NCI-H2081 treated with DMSO at 0.1 percent for 48 hours (cell line): Measurements from ENCODE around the gene IL11.
"Not testable (repeated sequence)": the region's sequence is repeated elsewhere in the genome, so short reads cannot be mapped to it uniquely, and the experiment has no call there.

ENCODE experiments used
- DNase-seq: peaks from one replicate; lab custom pipeline; 2025; lab: John Stamatoyannopoulos, UW

The IL11 gene

DNA sequence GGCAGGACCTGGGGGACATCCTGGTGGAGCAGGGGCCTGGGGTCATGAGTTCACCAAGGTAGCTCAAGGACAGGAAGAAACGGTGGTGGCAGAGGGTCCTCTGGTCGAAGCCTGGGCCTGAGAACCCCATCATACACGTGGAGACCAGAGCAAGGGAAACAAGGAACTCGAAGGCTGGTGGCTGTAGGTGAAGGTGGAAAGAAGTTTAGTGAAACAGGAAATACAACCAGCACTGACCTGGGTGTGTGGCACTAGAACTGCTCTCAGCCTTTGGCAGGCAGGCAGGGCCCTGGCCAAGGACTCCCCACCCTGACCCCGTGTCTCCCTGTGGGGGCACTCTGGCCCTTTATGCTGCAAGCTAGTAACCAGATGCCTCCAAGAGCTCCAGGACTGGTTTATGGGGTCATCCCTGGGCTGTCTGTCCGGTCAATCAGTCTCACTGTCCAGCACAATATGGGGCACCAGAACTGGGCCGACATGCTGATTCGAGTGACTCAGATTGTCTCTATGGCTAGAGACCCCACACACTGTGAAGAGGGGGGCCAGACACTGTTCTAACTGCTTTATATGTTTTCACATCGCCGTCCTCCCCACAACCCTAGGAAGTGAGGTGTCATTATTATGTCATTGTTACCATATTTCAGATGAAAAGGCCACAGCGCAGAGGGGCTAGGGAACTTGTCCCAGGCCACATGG lies 19.5 kb downstream of the IL11 start:
- no peak for DNase-seq

DNA sequence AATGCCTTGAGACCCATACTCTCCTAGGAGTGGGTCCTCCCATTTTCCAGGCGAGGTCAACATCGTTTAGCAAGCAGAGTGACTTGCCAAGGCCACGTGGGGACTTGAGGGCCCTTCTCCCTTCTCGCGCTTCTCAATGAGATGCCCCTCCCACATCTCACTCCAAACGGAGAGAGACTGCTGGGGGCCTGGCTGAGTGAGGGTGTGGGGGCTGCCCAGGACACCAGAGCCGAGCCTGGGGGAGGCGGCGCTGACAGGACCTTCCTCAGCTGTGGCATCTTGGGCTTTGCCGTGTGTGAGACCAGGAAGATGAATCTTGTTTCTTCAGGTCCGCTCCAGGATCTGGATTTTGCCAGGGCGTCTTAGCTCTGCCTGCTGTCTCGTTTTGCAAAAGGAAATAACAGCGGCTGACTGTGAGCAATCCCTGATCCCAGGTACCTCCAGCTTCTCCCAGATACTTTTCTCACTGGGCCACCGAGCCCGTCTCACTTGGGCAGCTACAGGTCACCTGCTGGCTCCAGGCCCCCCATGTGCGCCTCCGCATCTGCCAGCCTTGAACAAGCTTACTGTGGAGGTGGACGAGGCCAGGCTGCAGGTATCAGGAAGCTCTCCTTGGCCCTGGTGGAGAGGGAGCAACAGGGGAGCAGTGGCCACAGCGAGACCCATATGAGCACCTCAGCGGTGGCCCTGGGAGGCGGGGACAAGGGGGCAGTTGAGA lies 21.8 kb downstream of the IL11 start:
- DNase-seq, result no peak

DNA sequence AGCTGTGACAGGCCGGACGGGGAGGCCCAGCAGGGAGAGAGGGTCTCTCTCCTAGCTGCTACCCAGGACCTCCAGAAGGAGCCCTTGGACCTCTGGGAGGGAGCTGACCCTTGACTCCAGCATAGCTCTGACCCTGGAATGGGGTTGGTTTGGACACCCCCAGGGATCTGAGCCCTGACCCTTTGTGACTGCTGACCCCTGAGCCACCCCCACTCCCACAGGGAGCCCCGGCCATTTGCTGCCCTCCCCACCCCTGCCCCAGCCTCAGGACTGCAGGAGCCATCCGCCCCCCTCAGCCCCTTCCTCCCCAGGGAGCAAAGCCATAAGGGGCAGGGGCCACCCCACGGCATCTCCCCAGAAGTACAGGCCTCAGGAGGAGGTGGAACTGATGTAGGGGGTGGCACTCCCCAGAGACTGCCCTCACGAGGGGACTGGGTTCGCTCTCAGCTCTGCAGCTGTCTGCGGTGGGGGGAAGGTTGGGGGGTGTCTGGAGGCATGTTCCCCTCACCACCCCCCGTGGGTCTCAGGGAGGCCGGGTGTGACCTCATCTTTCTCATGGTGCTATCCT lies 22.7 kb downstream of the IL11 start:
- DNase-seq, result no peak

DNA sequence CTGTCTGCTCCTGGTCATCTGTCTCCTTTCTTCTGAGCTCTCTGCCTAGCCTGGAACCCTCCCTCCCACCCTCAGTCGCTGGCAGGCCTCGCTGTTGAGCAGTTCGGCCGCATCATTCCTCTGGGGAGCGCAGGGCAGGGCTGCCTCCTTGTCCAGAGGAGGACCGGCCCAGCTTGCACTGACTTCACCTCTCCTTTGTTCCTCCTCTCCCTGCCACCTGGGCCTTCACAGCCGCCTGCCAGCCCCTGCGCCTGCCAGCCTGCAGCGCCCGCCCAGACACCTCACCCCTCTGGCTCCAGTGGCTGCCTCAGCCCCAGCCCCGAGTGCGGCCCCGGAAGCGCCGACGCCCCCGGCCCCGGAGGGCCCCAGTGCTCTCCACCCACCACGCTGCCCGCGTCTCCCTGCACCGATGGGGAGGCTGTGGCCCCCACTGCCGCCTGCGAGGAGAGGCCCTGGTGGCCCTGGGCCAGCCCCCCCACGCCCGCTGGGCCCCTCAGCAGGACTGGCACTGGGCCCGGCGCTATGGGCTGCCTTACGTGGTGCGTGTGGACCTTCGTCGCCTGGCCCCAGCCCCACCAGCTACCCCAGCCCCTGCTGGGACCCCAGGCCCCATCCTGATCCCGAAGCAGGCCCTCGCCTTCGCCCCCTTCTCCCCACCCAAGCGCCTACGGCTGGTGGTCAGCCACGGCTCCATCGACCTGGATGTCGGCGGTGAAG lies 23.4 kb downstream of the IL11 start:
- DNase-seq, result no peak

DNA sequence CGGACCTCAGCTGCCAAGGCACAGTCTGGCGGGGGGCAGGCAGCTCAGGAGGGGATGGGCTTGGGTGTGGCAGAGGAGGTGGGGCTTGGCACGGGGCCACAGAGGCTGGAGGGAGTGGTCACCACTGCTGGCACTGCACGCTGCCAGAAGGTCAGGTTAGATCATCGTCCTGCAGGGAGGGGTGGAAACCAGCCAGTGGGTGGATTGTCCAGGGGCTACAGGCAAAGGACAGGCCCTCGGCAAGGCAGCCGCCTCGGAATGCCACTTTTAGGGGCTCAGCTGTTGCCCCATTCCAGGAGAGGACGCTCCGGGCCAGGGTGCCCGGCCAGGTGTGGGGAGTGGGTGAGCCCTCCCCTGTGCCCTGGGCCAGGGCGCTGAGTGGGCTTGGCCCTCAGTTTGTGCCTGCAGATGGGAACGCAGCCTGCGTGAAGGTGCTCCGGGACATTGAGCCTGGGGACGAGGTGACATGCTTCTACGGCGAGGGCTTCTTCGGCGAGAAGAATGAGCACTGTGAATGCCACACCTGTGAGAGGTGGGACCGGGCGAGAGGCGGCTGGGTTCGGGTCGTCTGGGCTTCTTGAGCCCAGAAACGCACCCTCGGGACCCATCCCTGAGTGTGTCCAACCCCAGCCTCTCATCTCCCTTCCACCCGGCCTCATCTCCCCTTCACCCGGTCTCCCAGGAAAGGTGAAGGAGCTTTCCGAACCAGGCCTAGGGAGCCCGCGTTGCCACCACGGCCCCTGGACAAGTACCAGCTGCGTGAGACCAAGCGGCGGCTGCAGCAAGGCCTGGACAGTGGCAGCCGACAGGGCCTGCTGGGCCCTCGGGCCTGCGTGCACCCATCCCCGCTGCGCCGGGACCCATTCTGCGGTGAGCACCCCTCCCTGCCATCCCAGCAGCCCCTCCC lies 24.2 kb downstream of the IL11 start:
- DNase-seq, result no peak

DNA sequence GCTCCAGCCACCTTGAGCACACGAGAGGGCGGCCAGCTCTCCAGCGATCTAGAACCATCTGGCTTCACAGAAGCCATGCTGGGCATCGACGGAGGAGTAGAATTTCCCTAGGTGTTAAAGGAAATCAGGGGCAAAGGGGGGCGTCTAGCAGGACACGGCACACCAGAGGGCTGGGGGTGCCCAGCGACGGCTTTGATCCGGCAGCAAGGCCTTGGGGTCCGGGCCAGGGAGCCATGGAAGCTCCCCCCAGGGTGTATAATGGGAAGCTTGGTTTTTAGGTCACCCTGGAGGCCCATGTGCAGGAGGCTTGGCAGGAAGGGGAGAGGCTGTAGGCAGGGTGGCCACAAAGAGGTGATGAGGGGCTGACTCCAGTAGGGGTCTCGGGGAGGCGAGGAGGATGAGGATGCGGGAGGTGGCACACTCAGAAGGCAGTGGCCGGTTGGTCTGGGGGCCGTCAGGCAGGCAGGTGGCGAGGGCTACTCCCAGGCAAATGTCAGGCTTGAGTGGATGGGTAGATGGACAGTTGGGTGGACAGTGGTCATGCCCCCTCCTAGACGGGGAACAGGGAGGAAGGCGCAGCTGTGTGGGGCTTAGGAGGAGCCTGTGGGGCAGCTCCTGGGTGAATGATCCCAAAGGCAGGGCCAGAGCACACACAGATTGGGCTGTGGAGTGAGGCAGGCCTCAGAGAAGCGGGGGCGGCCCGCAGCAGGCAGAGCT lies 25.0 kb downstream of the IL11 start:
- no peak for DNase-seq

DNA sequence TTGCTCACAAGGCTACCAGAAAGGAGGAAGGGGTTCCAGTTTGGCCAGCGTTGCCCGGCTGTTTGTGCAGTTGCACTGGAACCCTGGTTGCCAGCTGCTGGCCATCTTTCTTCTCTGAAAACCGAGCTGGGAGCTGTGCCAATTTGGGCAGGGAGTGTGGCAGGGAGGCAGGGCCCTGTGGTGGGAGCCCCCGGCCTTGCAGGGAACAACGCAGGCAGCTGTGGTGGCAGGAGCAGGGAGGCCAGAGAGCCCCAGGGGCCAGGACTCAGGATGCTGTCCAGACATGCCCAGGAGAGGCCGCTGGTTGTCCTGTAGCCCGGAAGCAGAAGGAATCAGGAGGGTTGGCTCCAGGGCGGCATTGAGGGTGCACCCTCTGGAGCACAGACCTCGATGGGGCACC lies 25.8 kb downstream of the IL11 start:
- DNase-seq, result no peak

DNA sequence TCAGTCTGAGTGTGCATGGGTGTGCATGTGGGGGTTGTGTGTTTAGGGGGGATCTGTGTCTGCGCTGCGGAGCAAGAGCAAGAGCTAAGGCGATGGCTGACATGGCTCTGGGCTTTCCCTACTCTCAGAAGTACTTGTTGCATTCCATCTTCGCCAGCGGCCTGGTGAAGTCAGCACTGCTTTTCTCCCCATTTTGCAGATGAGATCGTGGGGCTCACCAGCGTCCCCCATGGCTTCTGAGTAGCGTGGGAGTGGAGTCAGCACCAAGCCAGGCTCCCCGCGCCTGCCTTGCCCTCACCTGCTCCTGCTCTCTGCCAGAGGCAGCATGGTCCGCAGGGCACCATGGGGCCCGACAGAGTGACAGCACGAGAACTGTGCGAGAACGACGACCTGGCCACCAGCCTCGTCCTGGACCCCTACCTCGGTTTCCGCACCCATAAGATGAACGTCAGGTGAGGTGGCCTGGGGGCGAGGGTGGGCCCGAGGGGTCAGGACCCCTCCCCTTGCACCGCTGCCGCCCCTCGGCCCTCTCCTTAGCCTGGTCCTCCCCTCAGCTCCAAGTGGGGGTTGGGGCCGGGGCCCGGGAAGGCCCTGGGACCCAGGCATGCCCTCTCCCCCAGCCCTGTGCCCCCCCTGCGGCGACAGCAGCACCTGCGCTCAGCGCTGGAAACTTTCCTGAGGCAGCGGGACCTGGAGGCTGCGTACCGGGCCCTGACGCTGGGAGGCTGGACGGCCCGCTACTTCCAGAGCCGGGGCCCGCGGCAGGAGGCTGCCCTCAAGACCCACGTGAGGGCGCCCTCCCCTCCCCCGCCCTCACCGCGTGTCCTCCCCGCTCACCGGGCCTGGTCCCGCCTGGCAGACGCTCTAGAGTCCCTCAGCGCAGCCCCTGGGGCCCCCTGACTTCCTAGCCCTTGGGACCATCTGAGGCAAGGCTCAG lies 28.4 kb downstream of the IL11 start:
- no peak for DNase-seq

DNA sequence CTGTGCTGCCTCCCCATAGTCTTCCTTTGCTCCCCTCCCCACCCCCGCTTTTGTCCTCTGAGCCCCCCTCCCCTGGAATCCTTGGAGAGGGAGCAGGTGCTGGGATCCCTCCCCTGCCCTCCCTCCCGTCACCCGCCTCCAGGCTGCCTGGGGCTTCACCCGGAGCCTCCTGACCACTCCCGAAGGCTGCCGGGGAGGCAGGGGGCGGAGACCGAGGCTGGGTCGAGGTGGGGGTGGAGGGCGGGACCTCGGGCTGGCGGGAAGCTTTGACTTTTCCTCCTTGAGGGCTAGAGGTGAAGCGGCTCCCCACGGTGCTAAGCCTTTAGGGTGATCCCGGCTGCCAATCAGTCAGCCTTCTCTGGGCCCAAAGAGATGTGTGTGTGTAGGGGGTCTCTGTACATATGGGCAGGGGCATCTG lies 29.1 kb downstream of the IL11 start:
- DNase-seq, result peak; percentile 19

DNA sequence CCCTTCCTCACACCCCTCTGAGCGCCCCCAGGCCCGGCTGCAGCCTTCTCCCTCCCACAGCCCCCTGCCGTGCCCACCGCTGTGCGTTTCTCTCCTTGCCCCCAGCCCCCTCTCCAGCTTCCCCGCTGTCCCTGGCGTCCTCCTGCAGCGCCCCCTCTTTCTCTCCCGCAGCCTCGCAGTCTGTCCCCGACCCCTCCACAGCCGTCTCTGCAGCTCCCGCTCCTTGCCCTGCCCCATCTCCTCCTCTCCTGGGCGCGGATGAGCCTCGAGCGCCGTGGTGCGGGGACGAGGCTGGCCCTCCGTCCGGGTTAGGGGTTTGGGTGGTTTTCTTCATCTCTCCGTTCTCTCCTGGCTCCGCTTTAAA lies 29.5 kb downstream of the IL11 start:
- DNase-seq, result no peak

DNA sequence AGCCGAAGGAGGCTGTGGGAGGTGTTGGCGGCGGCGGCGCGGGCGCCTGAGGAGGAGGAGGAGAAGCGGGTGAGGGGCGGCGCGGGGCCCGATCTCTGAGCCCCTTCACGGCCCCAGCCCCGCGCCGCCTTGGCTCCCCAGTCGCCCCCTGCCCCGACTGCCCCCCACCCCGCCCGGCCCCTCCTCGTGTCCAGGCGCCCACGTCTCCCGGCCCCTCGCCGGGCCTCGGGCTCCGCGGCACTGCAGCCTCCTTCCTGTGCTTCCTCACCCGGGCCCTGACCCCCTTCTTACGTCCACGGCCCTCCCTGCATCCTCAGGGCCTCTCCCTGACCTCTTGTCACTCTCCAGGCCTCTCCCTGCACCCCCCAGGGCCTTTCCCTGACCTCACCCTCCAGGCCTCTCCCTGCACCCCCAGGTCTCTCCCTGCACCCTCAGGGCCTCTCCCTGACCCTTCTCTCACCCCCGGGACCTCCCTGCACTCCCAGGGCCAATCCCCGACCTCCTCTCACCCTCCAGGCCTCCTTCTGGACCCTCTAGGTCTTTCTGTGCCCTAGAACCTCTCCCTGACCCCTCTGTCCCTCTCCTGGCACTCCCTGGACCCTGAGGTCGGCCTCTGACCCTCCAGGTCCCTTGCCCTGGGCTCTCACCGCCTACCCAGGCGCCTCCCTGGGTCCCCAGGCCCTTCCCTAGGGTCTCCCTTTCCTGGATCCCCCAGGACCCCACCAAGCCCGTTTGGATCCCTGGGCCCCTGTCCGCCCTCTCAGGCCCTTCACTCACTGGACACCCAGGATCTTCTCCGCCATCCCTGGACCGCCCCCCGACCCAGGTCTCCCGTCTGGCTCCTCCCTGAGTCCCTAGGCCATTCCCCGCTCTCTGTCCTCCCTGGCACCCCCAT lies 30.1 kb downstream of the IL11 start:
- DNase-seq, result no peak

DNA sequence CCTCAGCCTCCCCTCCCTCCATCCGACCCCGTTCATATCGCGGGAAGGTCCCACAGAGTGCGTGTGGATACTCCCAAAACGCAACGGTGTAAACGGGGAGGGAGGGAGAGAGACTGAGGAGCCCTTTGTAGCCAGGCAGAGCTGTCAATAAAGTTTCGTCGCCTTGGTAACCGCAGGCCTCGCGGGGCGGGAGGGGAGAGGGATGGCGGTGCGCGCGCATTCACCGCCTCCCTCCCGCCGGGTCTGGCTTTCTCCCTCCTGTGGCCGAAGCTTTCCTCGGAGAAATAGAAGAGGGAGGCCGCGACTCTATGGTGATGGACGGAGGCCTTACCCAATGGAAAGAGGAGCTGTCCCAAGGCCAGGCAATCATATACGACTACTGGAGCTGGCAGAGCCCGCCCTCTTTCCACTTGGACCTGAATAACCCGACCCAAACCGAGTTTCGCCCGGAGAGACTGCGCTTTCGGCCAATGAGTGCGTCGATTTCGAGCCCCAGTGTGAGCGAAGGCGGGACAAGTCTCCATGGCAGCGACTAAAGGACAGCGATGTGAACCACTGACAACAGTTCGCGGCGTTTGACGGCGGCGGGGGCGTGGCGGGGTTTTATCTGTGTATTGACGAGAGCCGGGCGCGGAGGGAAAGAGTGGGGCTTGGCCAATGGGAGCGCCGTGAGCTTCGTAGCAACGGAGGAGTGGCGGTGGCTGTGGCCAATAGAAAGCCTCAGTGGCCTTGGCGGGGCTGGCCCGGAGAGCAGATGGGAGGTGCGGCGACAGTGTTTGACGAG lies 31.0 kb downstream of the IL11 start, which contains the start of gene KMT5C:
Gene KMT5C, plus strand, starts transcription at position 772 of the 784 bp plus-strand sequence. CDS start 2,061 bp downstream, outside the sequence.
- peak; percentile 99 for DNase-seq

DNA sequence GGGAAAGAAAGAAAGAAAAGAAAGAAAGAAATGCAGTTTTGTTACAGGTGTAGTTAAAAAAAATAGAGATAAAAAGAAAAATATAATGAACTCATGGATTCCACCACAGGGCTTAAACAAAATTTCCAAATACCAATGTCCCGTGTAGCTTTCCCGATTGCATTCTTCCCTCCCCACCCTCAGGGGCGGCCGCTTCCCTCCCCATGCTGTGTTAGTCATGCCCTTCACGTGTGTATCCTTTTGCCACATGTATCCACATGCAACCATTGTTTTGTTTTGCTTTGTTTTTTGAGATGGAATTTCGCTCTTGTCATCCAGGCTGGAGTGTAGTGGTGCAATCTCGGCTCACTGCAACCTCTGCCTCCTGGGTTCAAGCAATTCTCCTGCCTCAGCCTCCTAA lies 34.2 kb downstream of the IL11 start:
- no peak for DNase-seq

DNA sequence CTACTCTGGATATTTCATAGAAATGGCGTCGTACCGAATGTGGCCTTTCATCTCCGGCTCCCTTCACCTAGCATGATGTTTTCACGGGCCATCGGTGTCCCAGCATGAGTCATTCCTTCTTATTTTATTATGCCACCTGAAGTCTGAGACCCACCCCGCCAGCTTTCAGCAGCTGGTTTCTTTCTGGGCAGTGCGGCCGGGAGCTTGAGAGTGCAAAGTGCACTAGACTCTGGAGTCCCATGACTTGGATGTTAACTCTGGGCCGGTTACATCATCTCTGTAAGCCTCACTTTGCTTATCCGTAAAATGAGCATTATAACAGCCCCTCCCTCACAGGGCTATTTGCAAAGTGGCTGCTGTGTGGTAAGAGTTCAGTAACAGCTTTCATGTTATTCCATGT lies 36.4 kb downstream of the IL11 start:
- DNase-seq, result no peak

DNA sequence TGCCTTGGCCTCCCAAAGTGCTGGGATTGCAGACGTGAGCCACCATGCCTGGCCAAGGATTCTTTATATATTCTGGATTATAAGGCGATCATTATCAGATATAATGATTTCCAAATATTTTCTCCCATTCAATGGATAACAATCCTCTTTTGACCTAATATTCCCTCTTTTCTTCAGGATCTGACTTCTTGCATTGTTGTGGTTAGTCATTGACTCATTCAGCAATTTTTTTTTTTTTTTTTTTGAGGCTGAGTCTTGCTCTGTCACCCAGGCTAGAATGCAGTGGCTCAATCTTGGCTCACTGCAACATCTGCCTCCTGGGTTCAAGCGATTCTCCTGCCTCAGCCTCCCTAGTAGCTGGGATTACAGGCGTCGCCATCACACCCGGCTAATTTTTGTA lies 40.5 kb downstream of the IL11 start:
- not testable (repeated sequence) for DNase-seq

DNA sequence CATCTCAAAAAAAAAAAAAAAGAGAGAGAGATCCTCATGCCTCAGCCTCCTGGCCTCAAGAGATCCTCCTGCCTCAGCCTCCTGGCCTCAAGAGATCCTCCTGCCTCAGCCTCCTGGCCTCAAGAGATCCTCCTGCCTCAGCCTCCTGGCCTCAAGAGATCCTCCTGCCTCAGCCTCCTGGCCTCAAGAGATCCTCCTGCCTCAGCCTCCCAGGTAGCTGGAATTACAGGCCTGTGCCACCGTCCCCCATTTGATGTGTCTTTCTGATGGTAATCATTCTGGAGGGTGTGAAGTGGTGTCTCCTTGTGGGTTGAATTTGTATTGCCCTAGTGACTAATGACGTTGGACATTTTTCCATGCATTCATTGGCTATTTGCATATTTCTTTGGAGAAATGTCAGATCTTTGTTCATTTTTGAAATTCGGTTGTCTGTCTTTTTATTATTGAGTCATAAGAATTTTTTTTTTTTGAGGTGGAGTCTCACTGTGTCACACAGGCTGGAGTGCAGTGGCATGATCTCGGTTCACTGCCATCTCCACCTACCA lies 41.4 kb downstream of the IL11 start:
- not testable (repeated sequence) for DNase-seq

DNA sequence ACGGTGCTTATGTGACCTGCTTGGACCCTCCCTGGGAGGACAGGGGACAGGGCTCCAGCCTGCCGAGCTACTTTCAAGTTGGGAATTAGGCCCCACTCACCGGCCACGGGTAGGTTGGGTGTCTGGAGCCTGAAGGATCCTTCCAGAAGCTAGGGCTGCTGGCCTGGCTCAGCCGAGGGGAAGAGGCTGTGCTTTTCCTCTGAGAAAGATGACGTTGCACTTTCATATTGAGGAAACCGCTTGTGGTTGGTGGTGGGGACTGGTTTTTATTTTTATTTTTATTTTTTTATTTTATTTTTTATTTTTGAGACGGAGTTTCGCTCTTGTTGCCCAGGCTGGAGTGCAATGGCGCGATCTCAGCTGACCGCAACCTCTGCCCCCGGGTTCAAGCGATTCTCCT lies 45.1 kb downstream of the IL11 start, which contains the start of gene TMEM150B:
Gene TMEM150B, minus strand, starts transcription at position 170 of the 400 bp plus-strand sequence. CDS start 4,305 bp downstream, outside the sequence.
- DNase-seq, result no peak

DNA sequence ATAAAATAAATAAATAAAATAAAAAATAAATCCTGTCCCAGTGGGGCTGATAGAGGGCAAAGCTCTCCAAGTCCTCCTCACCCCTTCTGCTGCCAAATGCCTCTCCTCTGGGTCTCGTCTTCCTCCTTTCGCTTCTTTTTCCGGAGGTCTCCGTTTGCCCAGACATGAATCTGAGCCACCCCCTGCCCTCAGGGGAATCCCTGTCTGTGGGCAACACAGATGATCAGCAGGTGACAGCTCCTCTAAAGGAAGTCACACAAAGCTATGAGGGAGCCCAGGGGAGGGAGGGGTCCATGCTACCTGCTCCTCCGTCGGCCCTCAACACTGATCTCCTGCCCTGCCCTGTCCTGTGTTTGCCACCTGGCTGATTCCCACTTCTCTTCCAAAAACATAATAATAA lies 45.6 kb downstream of the IL11 start:
- DNase-seq, result no peak
